Choroid plexus epithelial cell (primary cell): ENCODE results near the gene ZBTB4.

Experiments used
- DNase-seq: peaks from one replicate; pipeline ENCODE4 v3.0.0-alpha.2; 2010; ENCODE audit warnings: low read depth
- H3K4me3 ChIP-seq: 2 replicates; pipeline ENCODE4 v1.5.1; 2011; ENCODE audit warnings: low read depth, mild to moderate bottlenecking, control low read depth, low read length, moderate library complexity
- CTCF ChIP-seq: conservative IDR thresholded peaks from 2 replicates; pipeline ENCODE4 v1.5.1; 2011; ENCODE audit warnings: low read depth, mild to moderate bottlenecking, control low read depth, inconsistent platforms, low read length, moderate library complexity

Gene ZBTB4

DNA sequence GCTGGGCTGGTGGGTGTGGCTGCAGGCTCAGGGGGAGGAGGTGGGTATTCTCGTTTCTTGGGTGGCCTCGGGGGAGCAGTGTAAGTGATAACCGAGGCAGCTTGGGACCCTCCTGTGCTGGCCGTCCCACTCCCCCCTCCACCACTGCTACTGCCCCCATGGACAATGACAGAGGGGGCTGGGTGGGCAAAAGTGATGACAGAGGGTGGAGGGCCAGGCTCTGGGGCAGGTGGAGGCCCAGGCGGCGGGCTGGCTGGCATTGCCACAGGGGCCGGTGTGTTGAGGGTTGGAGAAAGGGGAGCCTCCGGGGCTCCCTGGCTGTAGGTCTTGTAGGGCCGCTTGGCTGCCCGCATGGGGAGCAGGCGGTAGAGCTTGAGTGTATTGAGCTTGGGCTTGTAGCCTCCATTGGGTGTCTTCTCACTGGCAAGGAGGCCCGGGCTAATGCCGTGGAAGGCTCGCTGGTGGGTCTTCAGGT is 16.0 kb downstream of the ZBTB4 start:
- no peak for DNase-seq
- H3K4me3 ChIP-seq = no peak overlapping the region
- TF ChIP-seq CTCF = no peak

- no peak overlapping the region for H3K4me3 ChIP-seq
- no peak for DNase-seq
- no peak for TF ChIP-seq CTCF
Measured at GRCh38 chr17:7462474-7463371, 16.7 kb downstream of the ZBTB4 start.

DNA sequence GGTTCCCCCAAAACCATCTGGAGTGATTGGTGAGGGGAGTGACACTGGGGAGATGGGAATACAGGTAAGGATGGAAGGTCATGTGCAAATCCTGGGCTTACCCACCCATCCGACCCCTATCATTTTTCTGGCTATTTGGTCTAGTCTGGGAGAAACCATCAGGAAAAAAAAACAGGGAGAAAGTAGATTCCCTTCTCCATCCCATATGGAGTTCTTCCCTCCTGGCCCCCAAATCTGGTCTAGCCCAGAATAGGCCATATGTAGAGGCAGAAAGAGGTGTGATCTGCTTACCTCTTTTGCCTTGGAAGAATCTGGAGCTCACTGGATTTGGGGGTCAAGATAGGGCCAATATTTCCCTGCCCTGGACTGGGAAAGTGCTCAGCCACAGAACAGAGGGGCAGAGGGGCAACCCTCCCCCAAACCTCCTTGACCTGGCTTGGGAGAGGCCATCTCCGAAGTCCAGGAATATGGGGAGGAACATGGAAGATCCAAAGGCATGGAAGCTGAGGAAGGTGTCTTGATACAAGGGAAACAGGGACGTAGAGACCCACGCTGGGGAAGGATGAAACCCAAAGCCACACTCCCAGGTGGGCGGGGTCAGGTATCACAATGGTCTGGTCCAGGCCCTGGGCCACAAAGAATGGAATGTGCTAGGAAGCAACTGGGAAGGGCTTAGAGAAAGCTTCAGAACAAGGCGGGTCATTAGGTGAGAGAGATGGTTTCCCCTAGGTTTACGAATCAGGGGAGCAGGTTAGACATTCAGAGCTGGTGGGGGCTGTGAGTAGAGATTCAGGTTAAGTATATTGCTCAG is 18.4 kb downstream of the ZBTB4 start:
- H3K4me3 ChIP-seq = no peak overlapping the region
- TF ChIP-seq CTCF = no peak

GRCh38 chr17:7459961-7460545 is 19.4 kb downstream of the ZBTB4 start:
- DNase-seq = no peak
- no peak overlapping the region for H3K4me3 ChIP-seq
- TF ChIP-seq CTCF = no peak

More for the DNA sequence above, 18.4 kb downstream of the ZBTB4 start:
- DNase-seq = no peak

DNA sequence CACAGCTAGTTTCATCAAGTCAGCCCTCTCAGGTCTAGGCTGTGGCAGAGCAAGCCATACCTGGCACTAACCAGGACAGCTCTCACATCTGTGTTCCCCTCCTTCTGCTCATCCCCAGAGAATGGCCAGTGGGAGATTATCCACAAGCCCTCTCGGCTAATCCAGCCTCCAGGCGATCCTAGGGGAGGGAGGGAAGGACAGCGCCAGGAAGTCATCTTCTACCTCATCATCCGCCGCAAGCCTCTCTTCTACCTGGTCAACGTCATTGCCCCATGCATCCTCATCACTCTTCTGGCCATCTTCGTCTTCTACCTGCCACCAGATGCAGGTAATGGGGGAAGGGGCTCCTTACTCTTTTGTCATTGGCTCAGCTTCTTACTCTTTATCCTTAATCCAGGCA is 31.0 kb downstream of the ZBTB4 start:
- no peak overlapping the region for H3K4me3 ChIP-seq
- TF ChIP-seq CTCF = no peak
- DNase-seq = no peak

GRCh38 chr17:7445619-7445968 is 33.8 kb downstream of the ZBTB4 start:
- TF ChIP-seq CTCF = no peak
- DNase-seq = no peak
- no peak overlapping the region for H3K4me3 ChIP-seq
